Pulmonary artery endothelial cell (primary cell): ENCODE results near the gene ARID1B. TPM values are rescaled to one million over a fixed set of nuclear protein-coding genes. Genes with fewer than 3 reads are reported as not detected.

Experiments used
- DNase-seq: peaks from one replicate; pipeline ENCODE4 v3.0.0-alpha.2; 2011; ENCODE audit warnings: low read depth, low spot score
- total RNA-seq: library from RNA; depleted of rRNA; stranded (reverse); fragments of >200 nt; gene quantifications from 2 replicates; pipeline ENCODE4 v1.2.3, GENCODE V29; 2014

Gene ARID1B
- total RNA-seq, 1 donor from 2014 or later: 26.4 TPM

- DNase-seq: no peak
Observed at GRCh38 chr6:156902782-156903181, 125.6 kb downstream of the ARID1B start.

- no peak for DNase-seq
Observed at GRCh38 chr6:156904176-156904967, 127.2 kb downstream of the ARID1B start.

- DNase-seq: no peak
Observed at GRCh38 chr6:156905801-156906200, 128.6 kb downstream of the ARID1B start.

- no peak for DNase-seq
Observed at GRCh38 chr6:156906451-156906850, 129.3 kb downstream of the ARID1B start.

GRCh38 chr6:156909212-156910010 is 132.2 kb downstream of the ARID1B start:
- no peak for DNase-seq

GRCh38 chr6:156910011-156910334 is 132.8 kb downstream of the ARID1B start:
- no peak for DNase-seq

GRCh38 chr6:156910938-156911337 is 133.8 kb downstream of the ARID1B start:
- no peak for DNase-seq

GRCh38 chr6:156911581-156911980 is 134.4 kb downstream of the ARID1B start:
- no peak for DNase-seq

- no peak for DNase-seq
Observed at GRCh38 chr6:156912431-156912830, 135.3 kb downstream of the ARID1B start.

- no peak for DNase-seq
Observed at GRCh38 chr6:156914181-156914580, 137.0 kb downstream of the ARID1B start.

- no peak for DNase-seq
Observed at GRCh38 chr6:156916130-156916801, 139.1 kb downstream of the ARID1B start.

- no peak for DNase-seq
Observed at GRCh38 chr6:156917213-156917612, 140.0 kb downstream of the ARID1B start.

GRCh38 chr6:156918647-156919046 is 141.5 kb downstream of the ARID1B start:
- DNase-seq: no peak

GRCh38 chr6:156919370-156919769 is 142.2 kb downstream of the ARID1B start:
- DNase-seq: no peak

GRCh38 chr6:156919814-156920369 is 142.7 kb downstream of the ARID1B start:
- DNase-seq: no peak

GRCh38 chr6:156924246-156924645 is 147.1 kb downstream of the ARID1B start:
- DNase-seq: no peak

GRCh38 chr6:156925026-156925425 is 147.8 kb downstream of the ARID1B start:
- no peak for DNase-seq

- no peak for DNase-seq
Observed at GRCh38 chr6:156925718-156926607, 148.8 kb downstream of the ARID1B start.

- DNase-seq: no peak
Observed at GRCh38 chr6:156928126-156928525, 150.9 kb downstream of the ARID1B start.

GRCh38 chr6:156928972-156929371 is 151.8 kb downstream of the ARID1B start:
- no peak for DNase-seq

GRCh38 chr6:156931283-156931682 is 154.1 kb downstream of the ARID1B start:
- DNase-seq: no peak
